Activated T-cell treated with anti-CD3 and anti-CD28 coated beads for 48 hours (primary cell): Measurements from ENCODE around the gene KRTAP5-3.

ENCODE experiments used
- DNase-seq: peaks from one replicate; pipeline ENCODE4 v3.0.0-alpha.2; 2020; ENCODE audit warnings: low read depth

The KRTAP5-3 gene

DNA sequence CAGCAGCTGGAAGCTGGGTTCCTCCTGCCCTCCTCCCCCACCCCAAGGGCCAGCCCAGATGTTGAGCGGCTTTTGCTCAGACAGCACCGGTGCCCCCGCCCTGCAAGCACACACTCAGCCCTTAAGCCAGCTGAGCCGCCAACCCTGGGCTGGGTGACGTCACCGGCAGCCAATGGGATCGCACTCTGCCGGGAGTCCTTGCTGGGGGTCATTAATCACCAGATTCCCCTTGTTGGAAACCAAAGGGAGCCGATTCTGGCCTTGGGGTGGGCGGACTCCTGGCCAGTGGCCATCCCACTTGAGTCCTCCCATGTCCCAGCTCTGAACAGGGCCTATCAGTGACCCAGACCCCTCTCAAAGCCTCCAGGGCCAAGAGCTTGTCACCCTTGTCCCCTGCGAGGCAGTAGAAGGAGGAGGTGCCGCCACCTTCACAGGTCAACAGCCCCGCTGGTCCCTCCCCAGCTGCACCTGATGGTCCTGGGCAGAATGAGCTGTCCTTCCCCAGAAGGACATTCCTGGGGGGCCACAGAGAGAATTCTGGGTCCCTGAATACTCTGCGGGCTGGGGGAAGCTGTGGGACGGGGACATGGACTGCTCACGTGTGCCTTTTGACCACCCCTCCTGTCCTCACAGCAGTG lies 43.6 kb downstream of the KRTAP5-3 start:
- DNase-seq, result no peak

DNA sequence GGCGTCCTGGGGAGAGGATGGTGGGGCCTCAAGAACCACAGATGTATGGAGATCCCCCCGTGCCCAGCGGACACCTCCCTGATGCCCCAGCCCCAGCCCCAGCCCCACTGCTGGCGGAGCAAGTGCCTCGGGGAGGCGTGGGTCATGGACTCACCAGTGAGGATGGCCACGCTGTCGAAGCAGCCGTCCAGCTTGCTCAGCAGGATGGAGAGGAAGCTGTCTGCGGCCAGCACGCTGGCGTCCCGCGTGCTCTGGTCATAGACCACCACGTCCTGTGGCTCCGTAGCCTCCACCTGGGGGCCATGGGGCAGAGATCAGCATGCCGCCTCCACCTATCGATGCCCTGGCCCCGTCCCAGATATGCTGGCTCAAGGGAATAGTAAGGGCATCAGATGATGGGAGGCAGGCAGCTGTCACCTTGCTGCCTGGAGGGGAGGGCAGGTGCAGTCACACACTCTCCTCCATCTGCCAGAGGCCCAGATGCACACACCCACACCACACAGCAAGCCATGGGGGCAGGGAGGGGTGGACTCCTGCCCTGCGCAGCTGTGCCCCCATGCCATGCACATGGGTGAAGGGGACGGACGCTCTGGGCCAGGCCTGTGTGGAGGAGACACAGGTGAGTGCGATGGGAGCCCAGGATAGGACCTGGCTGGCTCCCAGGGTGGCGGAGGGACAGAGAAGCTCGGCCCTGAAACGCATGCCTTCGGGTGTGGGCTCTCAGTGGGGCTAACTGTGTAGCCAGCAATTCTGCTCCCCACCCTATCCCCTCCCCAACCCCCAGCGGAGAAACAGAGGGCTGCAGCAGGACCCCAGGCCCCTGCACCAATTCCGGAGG lies 44.3 kb downstream of the KRTAP5-3 start:
- no peak for DNase-seq

DNA sequence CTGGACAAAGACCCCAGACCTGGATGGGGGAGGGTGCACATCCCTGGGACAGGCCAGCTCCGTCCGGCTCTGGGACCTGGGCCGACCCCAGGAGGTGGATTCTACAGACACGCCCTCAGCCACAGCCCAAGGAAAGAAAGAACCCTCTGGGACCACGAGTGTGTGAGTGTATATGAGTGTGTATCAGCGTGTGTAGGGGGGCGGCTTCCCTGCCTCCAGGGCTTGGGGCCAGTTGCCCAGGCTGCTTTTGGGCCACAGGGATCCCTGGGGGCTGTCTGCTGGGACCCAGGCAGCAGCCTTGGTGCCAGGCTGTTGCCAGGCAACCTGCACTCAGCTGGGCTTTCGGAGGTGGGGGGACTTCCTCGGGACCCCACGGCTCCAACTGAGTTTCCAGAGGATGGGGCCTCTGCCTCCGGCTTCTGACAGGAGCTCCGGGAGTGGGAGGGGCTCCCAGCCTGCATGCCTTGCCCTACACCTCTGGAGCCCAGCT lies 45.1 kb downstream of the KRTAP5-3 start:
- no peak for DNase-seq

DNA sequence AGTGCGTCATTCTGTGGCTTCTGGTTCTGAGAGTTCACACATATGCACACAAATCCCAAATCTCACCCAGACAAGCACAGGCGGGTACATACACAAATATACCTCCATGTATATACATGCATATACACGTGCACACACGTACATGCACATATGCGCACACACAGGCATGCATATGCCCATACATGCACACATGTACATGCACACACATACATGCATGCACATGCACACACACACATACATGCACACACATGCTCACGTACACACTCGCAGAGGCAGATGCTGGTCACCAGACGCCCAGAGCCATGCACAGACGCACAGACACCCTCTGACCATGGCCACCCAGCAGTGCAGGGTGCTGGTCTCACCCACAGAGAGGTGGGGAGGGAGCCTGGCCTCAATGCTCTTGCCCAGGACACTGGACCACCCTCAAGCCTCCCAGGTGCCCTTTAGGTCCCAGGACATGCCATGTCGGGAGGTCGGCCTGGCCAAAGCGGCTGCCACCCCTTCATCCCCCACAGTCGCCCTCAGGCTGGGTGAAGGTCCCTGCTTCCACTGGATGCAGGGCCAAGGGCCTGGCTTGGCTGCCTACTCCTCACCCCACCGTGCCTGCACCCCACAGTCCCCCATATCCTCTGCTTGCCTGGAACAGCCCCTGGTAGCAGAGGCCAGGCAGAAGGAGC lies 45.7 kb downstream of the KRTAP5-3 start:
- DNase-seq, result no peak

DNA sequence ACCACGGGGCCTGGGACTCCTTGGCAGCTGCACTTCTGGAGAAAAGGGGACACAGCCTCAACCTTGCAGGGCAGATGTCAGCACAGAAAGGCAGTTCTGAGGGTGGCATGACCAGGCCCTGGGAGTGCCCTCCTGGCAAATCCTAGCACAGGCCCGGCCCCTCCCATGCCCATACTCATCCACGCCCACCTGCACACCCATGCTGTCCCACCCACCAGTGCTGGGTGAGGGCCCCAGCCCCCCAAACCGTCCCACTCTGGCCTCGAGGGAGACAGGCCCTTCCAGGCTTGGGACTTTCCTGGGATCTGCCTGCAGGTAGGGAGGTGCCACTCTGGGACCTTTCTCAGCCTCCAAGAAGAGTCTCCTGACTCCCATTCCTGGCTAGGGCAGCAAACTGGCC lies 46.3 kb downstream of the KRTAP5-3 start:
- DNase-seq, result no peak

DNA sequence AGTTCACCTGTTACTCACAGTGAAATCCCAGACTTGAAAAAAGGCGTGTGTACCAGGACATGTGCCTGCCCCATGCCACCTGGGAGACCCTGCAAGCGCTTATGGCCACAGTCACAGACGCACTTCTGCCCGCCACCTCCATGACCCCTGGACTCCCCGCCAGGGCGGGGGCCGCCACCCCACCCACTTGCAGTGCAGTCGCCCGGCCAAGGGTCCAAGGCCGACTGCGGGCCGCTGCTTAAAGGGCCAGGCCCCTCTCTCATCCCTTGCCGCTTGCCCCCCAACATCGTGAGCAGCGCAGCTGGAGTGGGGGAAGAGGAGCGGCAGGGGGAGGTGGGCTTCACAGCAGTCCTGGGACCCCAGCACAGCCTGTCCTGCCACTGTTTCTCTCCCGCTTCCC lies 47.0 kb downstream of the KRTAP5-3 start:
- no peak for DNase-seq

DNA sequence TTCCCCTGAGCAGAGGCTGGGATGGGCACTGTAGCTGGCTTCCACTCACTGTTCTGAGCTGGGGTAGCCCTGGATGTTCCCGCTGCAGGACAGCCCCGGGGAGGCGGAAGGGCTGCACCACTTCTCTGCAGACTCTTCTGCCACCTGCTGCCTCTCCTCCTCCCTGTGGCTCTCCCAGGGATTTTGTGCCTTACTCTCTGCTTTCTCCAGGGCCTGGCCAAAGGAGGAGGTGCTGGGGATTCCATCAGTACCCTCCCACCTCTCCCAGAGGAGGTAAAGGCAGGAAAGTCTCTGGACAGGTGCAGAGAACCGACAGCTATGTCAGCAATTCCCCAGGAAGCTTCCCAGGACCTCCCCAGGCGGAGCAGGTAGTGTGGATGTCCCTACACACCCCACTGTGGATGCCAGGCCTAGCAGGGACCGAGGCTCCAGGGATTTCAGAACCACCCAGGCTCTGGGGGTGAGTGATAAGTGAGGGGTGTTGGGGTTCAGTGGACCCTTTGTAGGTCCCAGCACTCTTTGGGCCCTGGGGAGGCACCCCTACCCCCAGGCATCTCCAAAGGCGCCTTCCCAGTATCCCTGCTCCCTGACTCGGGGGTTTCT lies 47.5 kb downstream of the KRTAP5-3 start:
- DNase-seq, result no peak

DNA sequence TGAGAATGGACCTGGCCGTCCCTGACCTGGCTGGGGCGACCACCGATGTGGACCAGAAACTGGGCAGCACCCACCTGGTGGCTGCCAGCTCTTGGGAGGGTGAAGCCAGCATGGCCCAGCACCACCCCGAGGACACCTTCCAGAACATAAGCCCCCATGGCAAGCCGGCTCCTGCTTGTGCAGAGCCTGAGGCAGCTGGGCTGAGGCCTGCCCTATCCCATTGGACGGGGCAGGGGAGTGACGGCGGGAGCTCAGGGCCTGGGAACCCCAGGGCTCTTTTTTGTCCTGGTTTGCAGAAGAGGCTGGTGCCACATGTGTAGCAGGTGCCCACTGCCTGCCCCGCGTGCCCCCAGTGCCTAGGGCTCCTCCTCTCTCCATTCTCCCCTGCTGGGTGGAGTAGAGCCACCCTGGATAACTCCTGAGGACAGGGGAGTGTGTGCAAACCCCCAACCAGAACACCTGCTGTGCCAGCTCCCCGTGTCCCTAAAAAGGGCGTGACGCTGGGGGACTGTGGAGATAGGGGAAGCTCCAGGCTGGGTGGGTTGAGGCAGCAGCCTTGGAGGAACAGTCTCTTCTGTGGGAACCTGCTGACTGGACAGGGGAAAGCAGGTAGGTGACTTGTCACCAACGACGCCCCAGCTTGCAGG lies 48.1 kb downstream of the KRTAP5-3 start:
- DNase-seq, result no peak

DNA sequence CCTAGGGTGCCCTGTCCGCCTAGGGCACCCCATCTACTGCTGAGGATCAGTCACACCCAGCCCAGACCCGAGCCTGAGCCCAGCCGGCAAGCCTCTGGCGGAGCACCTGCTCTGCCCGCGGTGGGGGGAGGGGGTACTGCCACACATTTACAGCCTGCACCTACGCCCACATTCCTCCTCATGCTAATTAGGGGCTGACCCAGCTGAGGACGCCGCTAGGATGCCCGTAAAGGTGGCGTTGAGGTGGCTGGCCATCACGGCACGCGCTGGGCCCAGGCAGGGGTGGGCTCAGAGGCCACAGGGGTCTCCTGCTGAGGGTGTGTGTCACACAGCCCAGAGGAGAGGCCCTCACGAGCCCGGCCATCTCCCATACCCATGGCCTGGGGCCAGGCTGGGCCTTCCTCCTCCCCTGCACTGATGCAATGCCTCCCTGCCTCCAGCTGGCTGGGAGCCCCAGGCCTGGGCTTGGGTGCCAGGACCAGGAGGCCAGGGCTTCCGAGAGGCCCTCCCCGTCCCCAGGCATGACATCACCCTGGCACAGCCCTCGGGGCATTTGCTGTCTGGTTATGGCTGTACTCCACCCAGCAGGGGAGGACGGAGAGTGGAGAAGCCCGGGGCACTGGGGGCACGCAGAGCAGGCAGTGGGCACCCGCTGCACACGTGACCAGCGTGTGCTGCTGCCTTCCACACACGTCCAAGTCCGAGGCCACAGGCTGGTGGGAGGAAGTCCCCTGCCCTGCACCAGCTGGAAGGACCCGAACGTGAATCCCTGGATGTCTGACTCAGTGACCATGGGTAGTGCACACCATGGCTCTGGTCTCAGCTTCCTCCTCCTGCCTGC lies 48.9 kb downstream of the KRTAP5-3 start:
- DNase-seq, result no peak

DNA sequence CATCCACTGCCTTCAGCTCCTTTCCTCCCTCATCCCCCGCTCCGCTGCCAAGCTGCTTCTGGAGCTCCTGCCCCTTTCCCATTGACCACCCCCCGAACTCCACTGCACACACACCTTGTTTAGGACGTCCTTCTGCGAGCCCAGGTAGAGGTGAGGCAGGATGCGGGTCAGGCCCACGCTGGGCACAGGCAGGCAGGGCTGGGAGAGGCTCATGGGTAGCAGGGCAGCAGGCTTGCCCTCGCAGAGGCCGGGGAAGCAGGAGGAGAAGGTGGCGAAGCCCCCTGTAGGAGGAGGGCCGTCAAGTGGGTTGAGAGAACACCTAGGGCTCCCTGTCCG lies 49.5 kb downstream of the KRTAP5-3 start:
- no peak for DNase-seq

DNA sequence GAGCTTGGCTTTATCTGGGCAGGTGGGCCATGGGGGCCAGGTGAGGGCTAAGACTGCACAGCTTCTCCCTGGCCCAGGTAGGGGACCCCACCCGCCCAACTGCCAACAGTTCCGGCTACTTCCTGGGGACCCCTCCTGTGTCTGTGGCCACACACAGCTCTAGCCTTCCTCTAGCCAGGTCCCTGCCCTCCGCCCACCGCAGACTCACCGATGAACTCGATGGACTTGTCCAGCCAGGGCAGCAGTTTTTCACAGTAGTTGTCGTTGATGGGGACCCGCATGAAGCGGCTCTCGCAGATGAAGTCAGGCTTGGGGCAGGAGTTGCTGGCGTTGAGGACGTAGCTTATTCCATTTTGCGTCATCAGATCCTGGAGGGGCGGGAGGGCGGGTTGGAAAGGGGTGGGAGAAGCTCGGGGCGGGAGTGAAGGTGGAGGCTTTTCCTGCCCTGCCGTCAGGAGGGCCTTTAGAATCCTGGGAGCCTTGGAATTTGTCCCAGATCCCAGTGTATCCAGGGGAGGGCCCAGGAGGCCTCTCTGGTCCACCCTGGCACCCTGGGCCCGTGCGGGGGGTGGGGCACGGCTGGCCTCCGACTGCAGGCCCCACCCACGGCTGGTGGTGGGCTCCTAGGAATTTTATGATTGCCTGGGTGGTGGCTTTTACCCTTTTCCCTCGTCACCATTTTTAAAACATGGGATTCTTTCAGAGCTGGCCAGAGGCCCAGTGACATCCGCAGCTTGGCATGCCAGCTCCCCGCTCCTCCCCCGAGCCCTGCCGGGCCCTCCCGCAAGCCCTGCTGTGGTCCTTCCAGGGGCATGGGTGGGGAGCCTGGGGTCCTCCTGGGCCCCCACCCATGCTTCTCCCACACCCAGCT lies 50.1 kb downstream of the KRTAP5-3 start:
- DNase-seq, result no peak
